ENCODE data around the gene NDST3.

NDST3 gene

GRCh38 chr4:118279328-118279727 lies 245.0 kb downstream of the NDST3 start:
- H3K4me3 ChIP-seq (ENCODE audit: low read depth, low read length): peak overlapping the region; percentile 91
- no peak for TF ChIP-seq CTCF (IDR thresholded peaks at IDR 0.05; ENCODE audit: low read depth, low read length)

- no peak for TF ChIP-seq CTCF (IDR thresholded peaks at IDR 0.05; ENCODE audit: low read depth, low read length)
- peak overlapping the region; percentile 91 for H3K4me3 ChIP-seq (ENCODE audit: low read depth, low read length)
Measured at GRCh38 chr4:118279920-118280432, 245.7 kb downstream of the NDST3 start.

- TF ChIP-seq CTCF (IDR thresholded peaks at IDR 0.05; ENCODE audit: low read depth, low read length): peak; percentile 44; the same call in 1 of the 2 replicates
- peak overlapping the region; percentile 91 for H3K4me3 ChIP-seq (ENCODE audit: low read depth, low read length)
Measured at GRCh38 chr4:118280501-118281218, 246.4 kb downstream of the NDST3 start.

- H3K4me3 ChIP-seq (ENCODE audit: low read depth, low read length): no peak overlapping the region
- TF ChIP-seq CTCF (IDR thresholded peaks at IDR 0.05; ENCODE audit: low read depth, low read length): no peak
Measured at GRCh38 chr4:118281611-118282442, 247.5 kb downstream of the NDST3 start.

GRCh38 chr4:118282692-118283091 lies 248.4 kb downstream of the NDST3 start:
- TF ChIP-seq CTCF (IDR thresholded peaks at IDR 0.05; ENCODE audit: low read depth, low read length): no peak
- H3K4me3 ChIP-seq (ENCODE audit: low read depth, low read length): no peak overlapping the region

GRCh38 chr4:118284169-118284568 lies 249.9 kb downstream of the NDST3 start:
- H3K4me3 ChIP-seq (ENCODE audit: low read depth, low read length): no peak overlapping the region
- no peak for TF ChIP-seq CTCF (IDR thresholded peaks at IDR 0.05; ENCODE audit: low read depth, low read length)

- no peak for TF ChIP-seq CTCF (IDR thresholded peaks at IDR 0.05; ENCODE audit: low read depth, low read length)
- H3K4me3 ChIP-seq (ENCODE audit: low read depth, low read length): no peak overlapping the region
Measured at GRCh38 chr4:118285931-118286330, 251.6 kb downstream of the NDST3 start.

Data from WI38 (cell line).